KG1 (cell line): ENCODE measurements around the gene IL1B.
"Not testable (repeated sequence)": the region's sequence is repeated elsewhere in the genome, so short reads cannot be mapped to it uniquely, and the experiment has no call there.

Experiments used
- DNase-seq: peaks from one replicate; lab custom pipeline; 2025; lab: John Stamatoyannopoulos, UW

IL1B gene

DNA sequence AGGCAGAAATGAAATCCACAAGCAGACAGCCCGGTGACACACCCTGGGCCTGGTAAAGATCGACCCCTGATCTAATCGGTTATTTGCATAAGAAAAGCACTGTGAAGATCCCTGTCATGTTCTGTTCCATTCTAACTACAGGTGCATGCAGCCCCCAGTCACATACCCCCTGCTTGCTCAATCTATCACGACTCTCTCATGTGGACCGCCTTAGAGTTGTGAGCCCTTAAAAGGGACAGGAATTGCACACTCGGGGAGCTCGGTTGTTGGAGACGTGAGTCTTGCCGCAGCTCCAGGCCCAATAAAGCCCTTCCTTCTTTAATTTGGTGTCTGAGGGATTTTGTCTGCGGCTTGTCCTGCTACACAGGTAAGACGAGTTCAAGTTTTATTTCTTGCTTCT is 13.4 kb upstream of the IL1B start:
- no peak for DNase-seq

DNA sequence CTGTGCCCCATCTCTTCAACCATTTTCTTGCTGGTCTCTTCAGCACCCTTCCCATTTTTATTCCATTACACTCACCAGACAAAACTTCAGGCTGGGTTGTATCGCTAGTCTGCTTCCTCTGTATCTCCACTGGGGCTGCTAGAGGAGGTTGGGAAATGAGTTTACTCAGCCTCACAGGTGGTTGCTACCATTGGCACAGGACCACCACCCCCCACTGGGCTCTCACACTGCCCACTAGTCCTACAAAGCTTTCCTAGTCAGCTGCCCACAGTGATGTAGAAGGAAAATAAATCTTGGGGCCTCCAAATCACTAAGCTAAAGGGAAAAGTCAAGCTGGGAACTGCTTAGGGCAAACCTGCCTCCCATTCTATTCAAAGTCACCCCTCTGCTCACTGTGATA is 12.3 kb upstream of the IL1B start:
- no peak for DNase-seq

DNA sequence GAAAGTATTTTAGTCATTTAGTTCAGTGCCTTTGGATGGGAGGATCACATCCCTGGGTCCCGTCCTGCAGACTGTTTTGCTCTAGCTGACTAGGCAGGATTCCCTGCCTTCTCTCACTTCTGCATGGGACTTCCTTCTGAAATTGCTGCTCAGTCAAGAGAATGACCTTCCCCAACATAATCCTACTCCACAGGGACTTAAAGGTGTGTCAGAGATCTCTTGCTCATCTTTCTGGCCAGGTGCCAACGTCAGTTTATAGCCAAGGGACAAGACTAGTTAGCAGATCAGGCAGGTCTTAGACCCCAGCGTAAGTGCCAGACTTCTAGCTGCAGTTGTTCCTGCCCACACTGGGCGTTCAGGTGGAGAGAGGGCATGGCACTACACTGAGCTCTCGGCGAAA is 9.5 kb upstream of the IL1B start:
- no peak for DNase-seq

DNA sequence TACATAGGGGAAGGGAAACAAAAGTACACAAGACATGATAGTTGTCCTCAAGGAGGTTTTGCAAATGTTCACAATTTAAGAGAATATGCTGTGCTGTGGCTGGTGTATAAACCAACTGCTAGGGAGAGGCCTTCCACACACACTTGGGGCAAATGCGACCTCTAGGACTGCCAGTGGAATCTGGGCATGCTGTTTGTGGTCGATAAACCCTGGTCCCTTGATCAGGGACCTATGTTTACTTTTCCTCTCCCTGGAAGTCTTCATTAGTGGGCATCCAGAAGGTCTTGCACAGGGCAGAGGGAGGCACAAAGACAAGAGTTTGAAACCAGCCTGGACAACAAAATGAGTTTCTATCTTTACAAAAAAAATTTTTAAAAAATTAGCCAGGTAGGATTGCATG is 7.3 kb upstream of the IL1B start:
- no peak for DNase-seq

DNA sequence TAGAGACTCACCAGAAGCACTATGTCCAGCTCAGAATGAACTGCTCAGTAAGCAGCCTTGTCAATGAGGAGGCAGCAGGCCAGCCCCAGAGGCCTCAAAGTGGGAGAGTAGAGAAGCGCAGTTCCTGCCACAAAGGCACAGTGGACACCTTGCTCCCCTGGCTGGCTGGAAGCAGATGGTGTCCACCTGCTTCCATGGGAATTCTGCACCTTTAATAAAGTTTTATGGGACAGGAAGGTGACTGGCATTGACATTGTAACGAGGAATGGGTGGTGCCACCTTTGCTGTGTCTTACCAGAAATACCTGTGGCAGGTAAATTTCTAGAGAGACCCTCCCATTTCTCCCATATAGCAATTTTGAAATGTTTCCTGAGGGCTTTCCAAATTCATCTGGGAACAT is 6.7 kb upstream of the IL1B start:
- no peak for DNase-seq

DNA sequence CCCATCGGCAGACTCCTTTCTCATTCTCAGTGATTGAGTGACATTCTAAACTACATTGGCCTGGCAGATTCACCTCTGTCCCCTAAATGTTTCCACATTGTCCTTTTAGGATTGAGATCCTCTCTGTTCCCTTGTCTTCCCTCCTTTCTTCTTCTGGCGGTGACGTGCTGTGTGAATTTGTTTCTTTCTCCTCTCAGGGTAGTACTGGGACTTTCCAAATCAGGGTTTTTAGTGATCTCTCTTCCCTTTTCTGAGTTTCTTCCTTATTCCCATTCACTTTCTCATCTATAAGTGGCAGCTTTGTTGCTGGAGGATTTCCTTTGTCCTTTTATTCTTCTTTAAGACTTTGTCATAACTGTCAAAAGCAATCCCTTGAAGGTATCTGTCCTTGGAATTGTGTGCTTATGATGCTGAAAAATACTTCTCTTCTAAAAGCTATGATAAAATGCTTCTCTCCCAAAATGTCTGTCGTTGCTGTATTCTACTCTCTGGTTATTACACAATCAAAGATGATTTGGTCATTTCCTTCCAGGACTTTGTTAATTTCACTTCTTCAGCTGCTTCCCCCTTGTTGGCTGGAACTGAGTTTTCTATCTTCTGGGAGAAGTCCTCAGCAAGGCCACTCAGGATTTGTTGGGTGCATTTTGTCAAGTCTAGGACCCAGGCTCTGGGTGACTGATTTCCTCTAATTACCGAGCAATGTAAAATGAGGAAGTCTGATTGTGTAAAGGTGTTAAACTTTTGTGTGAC is 4.9 kb upstream of the IL1B start:
- DNase-seq = no peak

DNA sequence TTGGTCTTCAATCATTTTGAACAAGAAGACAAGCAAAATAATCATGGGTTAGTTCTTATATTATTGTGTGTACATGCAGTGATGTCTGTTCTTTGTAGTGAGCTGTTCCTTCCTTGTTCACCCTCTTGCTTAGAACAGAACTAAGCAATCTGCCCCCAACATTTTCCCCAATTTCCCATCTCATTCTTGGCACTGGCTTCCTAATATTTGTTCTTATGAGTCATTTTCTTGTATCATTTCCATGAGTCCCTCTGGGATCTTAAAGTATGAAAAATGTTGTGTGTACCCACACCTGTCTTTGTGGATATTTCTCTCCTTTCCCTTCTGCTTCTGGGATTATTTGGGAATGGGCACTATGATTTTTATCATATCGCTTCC is 3.5 kb upstream of the IL1B start:
- DNase-seq = no peak

DNA sequence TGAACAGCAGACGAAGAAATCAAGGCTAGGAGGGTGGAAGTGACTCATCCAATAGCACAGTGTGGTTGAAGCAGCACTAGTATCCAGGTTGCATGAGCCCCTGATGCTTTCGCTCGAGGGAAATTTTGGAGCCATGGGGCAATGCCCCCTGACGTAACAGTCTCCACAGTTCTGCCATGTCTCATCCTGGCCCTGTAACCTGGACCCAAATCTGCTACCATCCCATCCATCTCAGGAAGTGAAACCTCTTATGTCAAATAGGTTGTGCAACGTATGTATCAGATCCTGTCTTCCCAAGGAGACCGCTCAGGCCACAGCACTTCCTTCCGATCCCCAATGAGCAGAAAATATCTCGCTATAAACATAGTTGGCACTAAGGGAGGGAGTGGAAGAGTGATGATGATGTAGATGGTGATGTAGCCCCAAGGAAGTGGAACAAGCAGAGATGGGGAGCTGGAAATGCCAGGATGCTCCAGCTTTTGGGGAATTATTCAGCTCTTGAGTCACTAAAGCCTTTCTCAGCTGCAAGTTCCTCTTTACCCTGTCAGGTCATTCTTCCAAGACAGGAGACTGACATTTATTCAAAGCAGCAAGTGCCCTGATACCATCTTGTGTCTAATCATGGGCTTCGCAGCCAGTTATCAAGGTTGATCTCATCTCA is 3.0 kb upstream of the IL1B start:
- no peak for DNase-seq

DNA sequence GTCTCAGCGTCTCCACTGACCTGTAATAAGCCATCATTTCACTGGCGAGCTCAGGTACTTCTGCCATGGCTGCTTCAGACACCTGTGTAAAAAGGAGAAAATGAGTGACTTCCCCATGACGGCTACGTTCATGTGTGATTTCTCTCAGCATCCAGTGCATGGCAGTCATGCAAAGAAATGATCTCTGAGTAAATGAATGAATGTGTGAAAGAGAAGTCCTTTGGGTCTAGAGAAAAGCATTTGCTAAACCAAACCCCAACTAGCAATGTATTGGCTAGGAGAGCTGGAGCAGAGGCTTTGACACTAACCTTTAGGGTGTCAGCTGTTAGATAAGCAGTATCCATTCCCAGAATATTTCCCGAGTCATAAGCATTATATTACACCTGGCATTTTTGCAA is 417 bp downstream of the IL1B start:
- DNase-seq = no peak

DNA sequence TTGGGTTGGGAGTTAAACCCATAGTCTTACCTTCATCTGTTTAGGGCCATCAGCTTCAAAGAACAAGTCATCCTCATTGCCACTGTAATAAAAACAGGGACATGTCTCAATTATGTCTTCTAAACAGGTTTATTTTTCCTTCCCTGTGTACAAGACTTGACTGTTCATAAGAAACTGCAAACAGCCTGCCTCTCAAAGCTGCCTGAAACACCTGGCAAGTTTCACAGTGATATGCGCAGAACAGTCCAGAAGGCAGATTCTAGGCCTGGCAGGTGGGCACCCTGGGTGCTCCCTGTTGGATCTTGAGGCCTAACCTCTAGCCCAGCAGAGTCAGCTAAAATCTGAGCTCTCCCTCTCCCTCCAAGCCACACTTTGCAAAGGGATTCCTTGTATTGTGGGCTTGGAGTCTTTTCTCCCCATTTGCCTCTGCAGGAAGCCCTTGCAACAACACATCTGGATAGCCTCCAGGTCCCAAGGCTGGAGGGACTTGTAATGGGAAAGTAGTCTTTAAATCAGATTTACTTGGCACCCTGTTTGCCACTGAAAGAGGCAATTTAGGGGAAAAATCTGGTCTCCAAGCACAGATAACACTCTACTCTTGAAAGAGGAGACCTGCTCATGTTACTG is 930 bp downstream of the IL1B start:
- no peak for DNase-seq

DNA sequence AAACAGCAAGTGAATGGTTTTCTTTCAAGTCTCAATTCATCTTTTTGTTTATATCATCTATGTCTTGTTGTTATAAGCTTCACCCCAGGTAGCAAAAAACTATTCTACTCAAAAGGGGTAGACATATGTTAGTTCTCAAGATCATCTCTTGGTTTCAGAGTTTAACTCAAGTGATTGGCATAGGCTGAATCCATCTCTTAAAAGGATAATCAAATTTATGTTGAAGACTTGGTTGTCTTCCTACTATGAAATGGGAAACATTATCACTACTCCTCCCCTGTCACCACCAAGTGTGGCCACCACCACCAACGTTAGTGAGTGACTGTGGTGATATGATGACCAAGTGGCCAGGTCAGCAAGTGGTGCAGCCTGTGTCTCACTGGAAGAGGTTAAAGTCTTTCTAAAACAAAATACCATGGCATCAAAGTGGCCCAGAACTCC is 1.5 kb downstream of the IL1B start:
- DNase-seq = no peak

DNA sequence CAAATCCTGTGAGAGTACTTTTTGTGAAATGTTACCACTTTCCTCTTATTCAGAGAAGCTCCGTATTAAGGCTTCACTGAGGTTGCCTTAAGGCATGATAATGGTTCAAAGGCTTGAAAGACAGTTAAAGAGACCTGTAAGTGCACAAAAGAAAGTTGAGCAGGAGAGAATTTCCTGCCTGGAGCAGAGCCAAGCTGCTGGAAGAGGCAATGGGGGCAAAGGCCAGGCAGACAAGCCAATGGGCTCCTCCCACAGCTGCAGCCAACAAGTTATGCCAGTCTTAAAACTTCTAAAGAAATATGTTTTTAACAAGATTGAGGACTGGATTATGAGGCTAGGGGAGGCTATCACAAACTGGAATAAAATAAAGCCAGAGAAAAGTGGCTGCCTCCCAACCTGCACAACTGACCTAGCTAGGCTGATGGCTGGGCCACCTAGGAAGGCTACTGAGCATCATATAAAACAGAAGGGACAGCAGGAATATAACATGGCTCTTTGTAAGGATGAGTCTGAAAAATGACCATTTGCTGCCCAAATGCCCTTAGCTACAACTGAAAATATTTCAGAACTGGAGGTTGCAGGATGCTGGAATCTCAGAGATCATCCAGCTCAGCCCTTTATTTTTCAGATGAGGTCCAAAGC is 2.1 kb downstream of the IL1B start:
- DNase-seq = no peak

DNA sequence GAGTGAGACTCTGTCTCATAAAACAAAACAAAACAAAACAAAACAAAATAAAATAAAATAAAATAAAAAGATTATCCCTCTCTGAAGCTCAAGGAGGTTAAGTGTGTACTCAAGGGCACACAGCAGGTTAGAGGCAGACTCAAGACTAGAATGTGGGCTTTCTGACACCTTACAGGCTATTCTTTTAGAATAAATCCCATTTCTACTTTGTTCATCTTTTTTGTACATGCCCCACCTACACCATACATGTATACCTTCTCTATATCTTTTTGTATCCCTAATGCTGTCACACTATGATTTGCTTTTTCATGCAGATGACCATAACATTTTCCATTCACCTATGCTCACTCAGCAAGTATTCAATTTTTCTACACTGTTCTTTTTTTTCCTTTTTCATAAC is 2.6 kb downstream of the IL1B start:
- no peak for DNase-seq

DNA sequence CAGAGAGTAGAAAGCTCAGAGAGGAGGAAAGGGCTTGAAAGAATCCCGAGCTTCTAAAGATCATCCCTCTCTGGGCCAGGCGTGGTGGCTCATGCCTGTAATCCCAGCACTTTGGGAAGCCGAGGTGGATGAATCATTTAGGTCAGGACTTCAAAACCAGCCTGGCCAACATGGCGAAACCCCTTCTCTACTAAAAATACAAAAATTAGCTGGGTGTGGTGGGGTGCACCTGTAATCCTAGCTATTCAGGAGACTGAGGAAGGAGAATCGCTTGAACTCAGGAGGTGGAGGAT is 3.0 kb downstream of the IL1B start:
- DNase-seq = not testable (repeated sequence)

DNA sequence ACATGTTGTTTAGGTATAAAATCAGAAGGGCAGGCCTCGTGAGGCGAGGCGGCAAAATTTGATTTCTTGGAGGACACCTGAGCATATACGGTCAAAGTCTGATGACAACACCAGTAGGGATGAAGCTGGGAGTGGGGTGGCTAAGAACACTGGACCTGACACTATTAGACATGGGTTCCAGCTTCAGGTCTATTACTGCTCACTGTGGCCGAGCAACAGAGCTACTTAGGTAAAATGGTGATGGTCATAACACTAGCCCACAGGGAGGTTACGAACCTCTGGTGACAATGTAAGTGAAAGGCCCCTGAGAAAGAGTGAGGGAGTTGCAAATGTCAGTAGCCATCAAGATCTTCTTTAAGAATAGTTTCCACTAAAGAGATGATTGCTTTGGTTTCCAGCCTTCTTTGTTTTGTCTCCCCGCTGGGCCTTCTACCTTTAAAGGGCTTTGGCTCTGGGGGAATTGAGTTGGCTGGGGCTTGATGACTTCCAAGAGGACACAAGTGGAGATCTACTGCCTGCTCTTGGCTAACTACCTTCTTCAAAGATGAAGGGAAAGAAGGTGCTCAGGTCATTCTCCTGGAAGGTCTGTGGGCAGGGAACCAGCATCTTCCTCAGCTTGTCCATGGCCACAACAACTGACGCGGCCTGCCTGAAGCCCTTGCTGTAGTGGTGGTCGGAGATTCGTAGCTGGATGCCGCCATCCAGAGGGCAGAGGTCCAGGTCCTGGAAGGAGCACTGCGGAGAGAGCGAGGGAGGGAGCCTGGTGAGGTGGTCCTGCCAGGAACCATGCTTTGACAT is 3.5 kb downstream of the IL1B start:
- no peak for DNase-seq

DNA sequence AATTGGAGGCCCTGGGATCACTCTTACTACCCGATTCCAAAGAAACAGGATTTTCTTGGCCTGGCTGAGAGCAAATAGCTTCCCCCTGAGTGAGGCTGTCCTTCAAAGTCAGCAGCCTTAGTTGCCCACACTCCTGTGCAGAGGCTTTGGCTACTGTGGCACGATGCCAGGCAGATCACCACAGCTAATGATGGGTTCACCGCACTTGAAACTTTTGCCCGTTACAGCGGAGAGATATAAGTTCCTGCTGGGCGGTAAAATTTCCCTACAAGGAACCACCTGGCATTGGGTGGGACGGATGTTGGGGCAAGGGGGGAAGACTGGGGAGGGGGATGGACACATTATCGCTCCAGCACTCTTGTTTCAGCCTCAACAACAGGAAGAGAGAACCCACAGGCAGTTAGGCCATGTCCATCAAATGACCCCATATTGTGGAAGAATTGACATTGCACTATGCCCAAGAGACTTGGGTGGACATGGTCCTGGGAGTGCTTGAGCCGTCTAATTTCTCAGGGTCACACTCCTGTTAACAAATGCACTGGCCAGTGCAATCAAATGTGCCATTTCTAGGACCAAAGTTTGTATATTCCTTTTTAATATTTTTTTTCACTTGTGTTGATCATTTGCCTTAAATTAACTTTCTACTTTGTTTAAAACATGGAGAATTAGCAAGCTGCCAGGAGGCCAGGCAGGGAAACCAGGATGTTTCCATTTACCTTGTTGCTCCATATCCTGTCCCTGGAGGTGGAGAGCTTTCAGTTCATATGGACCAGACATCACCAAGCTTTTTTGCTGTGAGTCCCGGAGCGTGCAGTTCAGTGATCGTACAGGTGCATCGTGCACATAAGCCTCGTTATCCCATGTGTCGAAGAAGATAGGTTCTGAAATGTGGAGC is 4.4 kb downstream of the IL1B start:
- peak; percentile 56 for DNase-seq

DNA sequence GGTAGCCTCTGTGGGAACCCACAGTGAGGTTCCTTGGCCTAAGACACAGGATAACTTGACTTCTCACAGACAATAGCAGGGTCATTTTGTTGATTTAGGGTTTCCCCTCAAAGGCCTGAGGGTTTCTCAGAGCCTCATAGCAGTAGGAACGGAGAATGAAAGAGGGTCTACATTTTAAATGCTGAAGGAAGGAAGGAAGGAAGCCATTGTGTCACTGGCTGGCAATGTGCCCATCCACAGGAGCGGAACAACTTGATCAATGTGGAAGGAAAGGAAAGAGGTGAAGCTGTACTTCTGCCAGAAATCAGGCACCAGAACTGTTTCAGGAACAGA is 5.1 kb downstream of the IL1B start:
- peak; percentile 52 for DNase-seq

DNA sequence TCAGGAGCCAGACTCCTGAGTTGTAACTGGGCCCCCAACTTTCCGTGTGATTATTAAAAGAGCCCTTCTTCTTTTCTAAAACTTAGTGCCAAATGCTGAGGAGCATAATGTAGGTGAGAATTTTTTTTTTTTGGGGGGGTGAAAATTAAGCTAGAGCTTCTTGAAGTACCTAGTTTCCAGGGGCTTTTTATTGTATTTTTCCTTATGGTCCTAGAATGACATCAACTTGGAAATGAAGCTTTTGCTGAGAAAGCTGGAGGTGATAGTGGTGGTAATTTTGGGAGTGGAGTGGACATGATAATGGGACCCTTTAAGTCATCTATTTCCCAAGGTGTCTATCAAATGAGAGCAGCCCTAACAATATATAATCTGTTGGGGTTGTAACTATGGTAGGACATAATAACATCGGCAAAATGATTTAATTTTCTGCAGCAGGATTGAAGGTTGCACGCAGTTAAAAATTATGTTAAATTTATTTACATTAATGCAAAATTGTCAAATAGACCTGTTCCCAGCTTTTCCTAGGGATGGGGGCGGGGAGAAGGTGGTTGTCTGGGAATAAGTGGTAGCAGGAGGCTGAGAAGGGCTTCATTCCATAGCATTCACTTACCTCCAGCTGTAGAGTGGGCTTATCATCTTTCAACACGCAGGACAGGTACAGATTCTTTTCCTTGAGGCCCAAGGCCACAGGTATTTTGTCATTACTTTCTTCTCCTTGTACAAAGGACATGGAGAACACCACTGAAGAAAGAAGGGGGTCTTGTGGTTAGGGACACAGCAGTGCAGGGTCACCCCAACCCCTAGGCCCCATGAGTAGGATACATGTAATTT is 5.7 kb downstream of the IL1B start:
- DNase-seq = no peak

DNA sequence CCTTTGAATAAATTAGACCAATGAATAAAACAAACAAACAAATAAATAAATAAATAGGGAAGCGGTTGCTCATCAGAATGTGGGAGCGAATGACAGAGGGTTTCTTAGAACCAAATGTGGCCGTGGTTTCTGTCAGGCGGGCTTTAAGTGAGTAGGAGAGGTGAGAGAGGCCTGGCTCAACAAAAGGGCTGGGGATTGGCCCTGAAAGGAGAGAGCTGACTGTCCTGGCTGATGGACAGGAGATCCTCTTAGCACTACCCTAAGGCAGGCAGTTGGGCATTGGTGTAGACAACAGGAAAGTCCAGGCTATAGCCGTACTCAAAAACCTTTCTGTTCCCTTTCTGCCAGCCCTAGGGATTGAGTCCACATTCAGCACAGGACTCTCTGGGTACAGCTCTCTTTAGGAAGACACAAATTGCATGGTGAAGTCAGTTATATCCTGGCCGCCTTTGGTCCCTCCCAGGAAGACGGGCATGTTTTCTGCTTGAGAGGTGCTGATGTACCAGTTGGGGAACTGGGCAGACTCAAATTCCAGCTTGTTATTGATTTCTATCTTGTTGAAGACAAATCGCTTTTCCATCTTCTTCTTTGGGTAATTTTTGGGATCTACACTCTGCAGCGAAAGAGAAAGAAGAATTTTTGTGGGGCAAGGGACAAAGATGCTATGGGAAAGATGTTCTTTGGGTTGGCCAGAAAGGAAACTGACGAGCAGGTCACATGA is 6.5 kb downstream of the IL1B start:
- no peak for DNase-seq
